Measurements from ENCODE around the gene TNRC6A. TPM values are rescaled to one million over a fixed set of nuclear protein-coding genes. Genes with fewer than 3 reads are reported as not detected.

TNRC6A gene
- total RNA-seq, 1 donor from 2014 or later: 49.6 TPM

DNA sequence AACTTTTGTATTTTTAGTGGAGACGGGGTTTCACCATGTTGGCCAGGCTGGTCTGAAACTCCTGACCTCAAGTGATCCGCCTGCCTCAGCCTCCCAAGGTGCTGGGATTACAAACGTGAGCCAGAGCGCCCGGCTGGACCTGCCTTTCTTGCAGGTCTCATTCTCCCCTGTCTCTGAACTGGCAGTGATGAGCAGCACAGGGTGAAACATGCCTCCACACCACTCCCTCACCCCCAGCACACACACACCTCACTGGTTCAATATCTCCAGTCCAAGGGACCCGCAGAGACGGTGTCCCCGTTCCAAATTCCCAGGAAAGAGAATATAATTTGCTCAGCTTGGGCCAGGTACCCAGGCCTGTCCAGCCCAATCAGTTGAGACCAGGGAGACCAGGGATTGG lies 139.6 kb downstream of the TNRC6A start:
- intact Hi-C loops (cut with micrococcal nuclease): no loop called here

DNA sequence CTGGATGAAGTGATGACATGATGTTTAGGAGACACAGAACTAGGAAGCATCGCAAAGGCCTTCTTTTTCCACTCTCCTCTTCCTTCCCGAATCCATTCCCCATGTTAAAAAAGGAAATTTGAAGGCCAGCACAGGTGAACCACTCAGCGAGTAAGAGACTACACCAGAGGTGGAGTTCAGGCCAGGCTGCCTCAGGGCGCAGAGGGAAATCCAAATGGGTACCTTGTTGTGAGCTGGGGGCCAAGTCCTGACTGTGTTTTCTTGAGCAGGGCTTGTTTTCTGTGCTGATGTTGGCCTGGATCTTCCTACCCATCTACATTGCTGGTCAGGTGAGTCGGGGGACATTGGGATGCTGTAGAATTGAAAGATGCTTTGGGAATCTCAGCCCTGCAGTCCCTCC lies 142.4 kb downstream of the TNRC6A start:
- intact Hi-C loops (cut with micrococcal nuclease): no loop called here

DNA sequence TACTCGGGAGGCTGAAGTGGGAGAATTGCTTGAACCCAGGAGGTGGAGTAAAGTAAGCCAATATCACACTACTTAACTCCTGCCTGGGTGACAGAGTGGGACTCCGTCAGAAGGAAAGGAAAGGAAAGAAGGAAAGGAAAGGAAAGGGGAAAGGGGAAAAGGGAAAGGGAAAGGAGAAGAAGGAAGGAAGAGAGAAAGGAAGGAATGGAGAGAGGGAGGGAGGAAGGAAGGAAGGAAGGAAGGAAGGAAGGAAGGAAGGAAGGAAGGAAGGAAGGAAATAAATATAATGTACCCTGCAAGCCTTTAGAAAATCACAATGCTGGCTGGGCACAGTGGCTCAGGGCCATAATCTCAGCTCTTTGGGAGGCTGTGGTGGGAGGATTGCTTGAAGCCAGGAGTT lies 143.6 kb downstream of the TNRC6A start:
- intact Hi-C loops (cut with micrococcal nuclease): no loop called here

DNA sequence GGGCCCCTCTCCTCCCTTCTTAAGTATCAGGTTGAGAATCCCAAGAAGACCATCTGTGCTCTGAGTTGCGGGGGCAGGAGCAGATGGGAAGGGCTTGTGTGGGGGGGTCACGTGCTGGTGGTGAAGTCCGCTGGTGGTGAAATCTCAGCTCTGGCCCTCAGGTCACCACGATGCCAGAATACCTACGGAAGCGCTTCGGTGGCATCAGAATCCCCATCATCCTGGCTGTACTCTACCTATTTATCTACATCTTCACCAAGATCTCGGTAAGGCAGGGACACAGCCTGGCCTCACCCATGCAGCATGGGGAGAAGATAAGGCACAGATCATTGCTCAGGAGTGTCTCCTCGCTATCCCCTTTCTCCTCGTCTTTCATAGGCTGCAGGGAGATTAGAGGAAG lies 146.0 kb downstream of the TNRC6A start:
- intact Hi-C loops (cut with micrococcal nuclease): no loop called here

Other genes with a start within 250 kb of the TNRC6A start
- gene RBBP6, start 190.1 kb upstream of the TNRC6A start, total RNA-seq: 60.2 and 64.1 TPM in 2 replicates
- gene SLC5A11, start 116.3 kb downstream of the TNRC6A start, total RNA-seq: 0.41 TPM in 1 of 2 replicates, not detected in the other